WI38 (cell line): Measurements from ENCODE around the gene XRCC2.

ENCODE experiments used
- H3K4me3 ChIP-seq: 2 replicates; pipeline ENCODE4 v1.5.1; 2011; ENCODE audit warnings: low read depth, mild to moderate bottlenecking, control low read depth, low read length
- TF ChIP-seq, protein P1 (sequence below): IDR thresholded peaks from 2 replicates; pipeline ENCODE4 v1.5.1; 2012; ENCODE audit warnings: low read depth, mild to moderate bottlenecking, control low read depth, low read length

Gene XRCC2

DNA sequence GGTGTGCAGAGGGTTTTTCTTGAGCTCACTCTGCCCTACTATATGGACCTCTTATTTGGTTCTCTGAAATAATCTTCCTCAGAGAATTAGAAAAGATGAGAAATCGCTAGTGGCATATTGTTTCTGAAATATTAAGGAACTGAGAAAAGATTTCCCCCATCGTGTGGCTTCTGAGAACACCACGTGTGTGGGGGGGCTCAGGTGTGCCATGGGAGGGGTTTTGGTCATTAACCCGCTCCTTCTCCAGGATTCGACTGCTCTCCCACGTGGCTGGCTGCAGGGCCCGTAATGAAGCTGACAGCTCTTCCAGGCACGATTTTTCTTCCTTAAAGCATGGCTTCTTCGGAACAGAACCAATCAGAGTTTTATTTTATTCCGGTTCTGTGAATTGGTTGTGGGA is 67.7 kb downstream of the XRCC2 start:
- TF ChIP-seq, protein P1, sequence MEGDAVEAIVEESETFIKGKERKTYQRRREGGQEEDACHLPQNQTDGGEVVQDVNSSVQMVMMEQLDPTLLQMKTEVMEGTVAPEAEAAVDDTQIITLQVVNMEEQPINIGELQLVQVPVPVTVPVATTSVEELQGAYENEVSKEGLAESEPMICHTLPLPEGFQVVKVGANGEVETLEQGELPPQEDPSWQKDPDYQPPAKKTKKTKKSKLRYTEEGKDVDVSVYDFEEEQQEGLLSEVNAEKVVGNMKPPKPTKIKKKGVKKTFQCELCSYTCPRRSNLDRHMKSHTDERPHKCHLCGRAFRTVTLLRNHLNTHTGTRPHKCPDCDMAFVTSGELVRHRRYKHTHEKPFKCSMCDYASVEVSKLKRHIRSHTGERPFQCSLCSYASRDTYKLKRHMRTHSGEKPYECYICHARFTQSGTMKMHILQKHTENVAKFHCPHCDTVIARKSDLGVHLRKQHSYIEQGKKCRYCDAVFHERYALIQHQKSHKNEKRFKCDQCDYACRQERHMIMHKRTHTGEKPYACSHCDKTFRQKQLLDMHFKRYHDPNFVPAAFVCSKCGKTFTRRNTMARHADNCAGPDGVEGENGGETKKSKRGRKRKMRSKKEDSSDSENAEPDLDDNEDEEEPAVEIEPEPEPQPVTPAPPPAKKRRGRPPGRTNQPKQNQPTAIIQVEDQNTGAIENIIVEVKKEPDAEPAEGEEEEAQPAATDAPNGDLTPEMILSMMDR = no peak
- H3K4me3 ChIP-seq = no peak overlapping the region

DNA sequence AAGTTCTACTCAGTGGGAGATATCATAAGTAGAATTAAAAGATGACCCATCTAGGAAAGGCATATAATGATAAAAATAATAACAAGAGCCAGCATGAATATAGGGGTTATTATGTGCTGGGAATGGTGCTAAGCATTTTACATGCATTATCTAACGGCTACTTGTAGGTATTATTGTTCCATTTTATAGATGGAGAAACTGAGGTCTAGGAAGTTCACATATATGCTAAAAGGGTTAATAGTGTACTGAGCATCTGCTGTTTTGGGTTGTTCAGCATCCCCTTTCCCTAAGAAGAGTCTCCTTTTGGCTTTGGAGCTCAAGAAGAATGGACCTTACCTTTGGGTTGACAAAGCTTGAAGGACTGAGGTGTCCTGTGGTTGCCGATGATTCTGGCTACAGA is 68.9 kb downstream of the XRCC2 start:
- H3K4me3 ChIP-seq = no peak overlapping the region
- TF ChIP-seq, protein P1 = no peak

DNA sequence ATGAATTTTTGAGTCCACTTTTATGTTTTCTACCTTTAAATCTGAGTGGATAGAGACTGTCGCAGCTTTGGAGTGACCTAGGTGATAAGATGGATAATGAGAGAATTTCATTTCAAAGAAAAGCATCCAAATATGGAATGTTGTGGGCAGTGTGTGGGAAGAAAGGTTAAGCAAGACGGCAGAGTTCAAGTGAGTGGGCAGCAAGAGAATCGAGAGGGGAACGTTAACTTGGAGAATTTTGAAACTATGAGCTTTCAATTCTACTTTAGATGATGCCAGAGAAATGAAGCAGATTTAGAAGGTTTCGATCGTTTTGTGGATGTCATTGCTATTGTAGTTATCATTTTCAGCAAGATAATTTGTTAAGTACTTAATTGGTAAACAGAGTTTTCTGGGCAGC is 73.0 kb downstream of the XRCC2 start:
- H3K4me3 ChIP-seq = no peak overlapping the region
- TF ChIP-seq, protein P1 = no peak

DNA sequence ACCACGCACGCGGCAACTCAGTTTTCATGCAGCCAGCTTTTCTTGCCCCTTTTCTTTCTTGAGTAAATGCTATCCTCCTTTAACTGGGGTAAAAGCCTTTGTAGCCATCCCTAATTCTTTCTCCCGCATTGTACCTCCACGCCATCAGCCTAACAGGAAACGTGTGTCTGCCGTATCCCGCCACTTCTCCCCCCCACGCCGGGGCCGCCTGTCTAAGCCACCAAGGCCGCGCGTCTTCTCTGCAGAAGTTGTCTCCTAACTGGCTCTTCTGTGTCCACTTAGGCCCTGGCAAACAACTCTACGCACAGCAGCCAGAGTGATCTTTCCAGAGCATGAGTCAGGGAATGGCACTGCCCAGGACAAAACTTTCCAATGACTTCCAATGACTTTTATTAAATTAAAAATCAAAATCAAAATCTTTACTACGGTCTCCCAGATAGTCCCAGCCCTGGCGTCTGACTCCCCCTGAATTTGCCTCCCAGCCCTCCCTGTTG is 74.6 kb downstream of the XRCC2 start:
- H3K4me3 ChIP-seq = no peak overlapping the region
- TF ChIP-seq, protein P1 = no peak

DNA sequence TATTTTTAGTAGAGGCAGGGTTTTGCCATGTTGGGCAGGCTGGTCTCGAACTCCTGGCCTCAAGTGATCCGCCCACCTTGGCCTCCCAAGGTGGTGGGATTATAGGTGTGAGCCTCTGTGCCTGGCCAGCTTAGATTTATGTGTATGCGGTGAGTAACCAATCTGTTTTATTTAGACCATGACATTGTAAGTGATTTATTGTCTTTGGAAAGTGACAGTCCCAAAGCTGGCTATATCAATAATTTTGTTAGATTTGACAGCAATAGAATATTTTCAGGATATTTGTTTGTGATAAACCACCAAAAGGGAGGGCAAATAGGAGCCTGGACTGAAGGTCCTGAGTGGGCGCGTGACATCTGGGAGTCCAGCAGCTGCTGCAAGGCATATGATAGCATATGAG is 75.7 kb downstream of the XRCC2 start:
- TF ChIP-seq, protein P1 = no peak
- no peak overlapping the region for H3K4me3 ChIP-seq

DNA sequence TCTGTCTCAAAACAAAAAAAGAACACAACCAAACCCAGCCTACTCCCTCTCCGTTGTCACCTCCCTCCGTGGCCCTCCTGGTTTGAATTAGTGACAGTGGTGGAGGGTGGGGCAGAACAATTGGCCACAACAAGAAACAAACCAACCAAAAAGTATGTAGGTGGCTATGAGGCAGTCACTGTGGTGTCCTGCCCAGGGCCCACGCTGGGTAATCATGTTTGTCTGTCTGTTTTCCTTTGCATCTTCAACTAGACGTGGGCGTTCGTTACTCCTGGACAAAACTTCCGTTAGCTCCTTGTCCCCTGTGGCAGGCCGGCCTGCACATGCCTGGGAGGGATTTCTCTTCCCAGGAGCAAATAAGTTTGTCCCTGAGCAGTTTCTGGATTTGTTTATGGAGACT is 78.4 kb downstream of the XRCC2 start:
- TF ChIP-seq, protein P1 = no peak
- no peak overlapping the region for H3K4me3 ChIP-seq

DNA sequence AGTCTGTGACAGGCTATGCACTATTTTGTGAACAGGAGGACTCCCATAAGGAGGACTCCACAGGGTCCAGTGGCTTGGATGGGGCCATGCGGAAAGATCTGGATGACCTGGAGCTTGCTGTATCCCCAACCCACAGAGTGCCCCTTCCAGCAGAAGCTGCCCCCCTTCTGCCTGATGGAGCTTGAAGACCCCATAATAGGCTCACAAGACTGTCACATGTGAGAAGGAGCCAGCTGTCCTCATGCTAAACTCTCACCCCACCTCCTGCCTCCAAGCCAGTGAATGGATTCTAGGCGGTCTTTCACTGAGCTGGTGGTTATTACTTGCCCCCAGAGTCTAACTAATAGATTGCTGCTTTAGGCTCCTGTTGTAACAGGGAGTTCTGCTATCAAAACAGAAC is 79.1 kb downstream of the XRCC2 start:
- H3K4me3 ChIP-seq = no peak overlapping the region

More for the DNA sequence above, 79.1 kb downstream of the XRCC2 start:
- TF ChIP-seq, protein P1 = no peak
